ENCODE data around the gene STK11. TPM values are rescaled to one million over a fixed set of nuclear protein-coding genes. Genes with fewer than 3 reads are reported as not detected.
A peak's percentile ranks its signal among the peaks of the same experiment; 100 is the strongest.

The STK11 gene
- polyA plus RNA-seq, 2 of the 4 experiments (the other 2 are of a cell fraction): 16.2 to 33.6 TPM

DNA sequence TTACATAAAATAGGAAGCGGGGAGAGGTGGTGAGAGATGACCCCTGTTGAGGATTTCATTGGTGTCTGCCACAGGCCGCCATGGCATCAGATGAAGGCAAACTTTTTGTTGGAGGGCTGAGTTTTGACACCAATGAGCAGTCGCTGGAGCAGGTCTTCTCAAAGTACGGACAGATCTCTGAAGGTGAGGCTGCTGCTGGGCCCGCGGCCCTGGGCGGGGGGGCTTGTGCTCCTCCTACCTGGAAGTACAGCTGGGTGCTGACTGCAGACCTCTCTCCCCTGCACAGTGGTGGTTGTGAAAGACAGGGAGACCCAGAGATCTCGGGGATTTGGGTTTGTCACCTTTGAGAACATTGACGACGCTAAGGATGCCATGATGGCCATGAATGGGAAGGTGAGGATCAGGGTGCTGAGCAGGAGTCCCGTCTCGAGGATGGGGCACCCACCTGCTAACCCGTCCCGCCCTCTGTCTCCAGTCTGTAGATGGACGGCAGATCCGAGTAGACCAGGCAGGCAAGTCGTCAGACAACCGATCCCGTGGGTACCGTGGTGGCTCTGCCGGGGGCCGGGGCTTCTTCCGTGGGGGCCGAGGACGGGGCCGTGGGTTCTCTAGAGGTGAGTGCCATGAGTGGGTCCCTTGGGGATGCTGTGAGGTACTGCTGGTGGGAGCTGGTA is 65.4 kb downstream of the STK11 start:
- FAIRE-seq (no peak), DNase-seq (ENCODE audit: low read depth in 1 of 2, low spot score in 1 of 2) (no peak), ATAC-seq (no peak)
- ChIA-PET CTCF (interaction anchor here (5.3 kb wide), 1 partner anchor 27 kb away, joined by 39 read pairs; no protein-coding TSS in a partner anchor), POLR2A (no interaction called here)
- peak overlapping the region; percentile 81 for H3K4me3 ChIP-seq
- peak overlapping the region; percentile 99 to 100; a peak in 3 of 6 replicates for H3K27ac ChIP-seq
- H3K4me1 ChIP-seq: peaks cover 55% of the 10 kb centered on the region
- TF ChIP-seq TP53 (CRISPR knock-in tag; IDR thresholded peaks at IDR 0.05) (no peak), FOXS1 (CRISPR knock-in tag; IDR thresholded peaks at IDR 0.05) (no peak), PHF8 (IDR thresholded peaks at IDR 0.05; ENCODE audit: borderline replicate concordance, low read depth) (no peak)
- 98% methylated on average over 17 of the region's 26 CpGs for WGBS (ENCODE audit: missing lambda C conversion rate)
- peak overlapping the region; percentile 97 for H3K4me2 ChIP-seq
- no peaks in the 10 kb centered on the region for H3K9me3 ChIP-seq

- TF ChIP-seq HDAC2 (IDR thresholded peaks at IDR 0.05): no peak
- TF ChIP-seq POLR2A (IDR thresholded peaks at IDR 0.05; ENCODE audit: low read length): no peak
- no peak for TF ChIP-seq PBX3 (IDR thresholded peaks at IDR 0.05)
- no peak for TF ChIP-seq CHD2 (IDR thresholded peaks at IDR 0.05; ENCODE audit: low read length, partially characterized antibody)
- no peak for TF ChIP-seq RFX5 (IDR thresholded peaks at IDR 0.05)
- no peak for TF ChIP-seq KDM1A (IDR thresholded peaks at IDR 0.05; ENCODE audit: low read depth)
- no peak for TF ChIP-seq POLR2AphosphoS2 (conservative IDR thresholded peaks at IDR 0.05; ENCODE audit: low read length)
- no peak for TF ChIP-seq FOXS1 (CRISPR knock-in tag; IDR thresholded peaks at IDR 0.05)
- no peak for TF ChIP-seq JUNB (IDR thresholded peaks at IDR 0.05)
- no peak for TF ChIP-seq FOSL2 (IDR thresholded peaks at IDR 0.05)
- no peak for TF ChIP-seq FOSL2 (CRISPR knock-in tag; IDR thresholded peaks at IDR 0.05)
- H3K27ac ChIP-seq: peak overlapping the region in 1 of 2 experiments; percentile 99; a peak in 2 of 6 replicates
- no peak for ATAC-seq
Observed at GRCh38 chr19:1271528-1272422, 66.2 kb downstream of the STK11 start.

GRCh38 chr19:1272423-1273262 is 67.1 kb downstream of the STK11 start:
- ChIA-PET CTCF (interaction anchor here (0.7 to 5.3 kb wide), 2 partner anchors 20 to 28 kb away, joined by 3 to 39 read pairs; no protein-coding TSS in a partner anchor), POLR2A (interaction anchor here (0.6 to 0.8 kb wide), 2 partner anchors 20 to 172 kb away, joined by 4 to 6 read pairs; no protein-coding TSS in a partner anchor)
- peaks cover 55% of the 10 kb centered on the region for H3K4me1 ChIP-seq
- FAIRE-seq (no peak), ATAC-seq (no peak), DNase-seq (ENCODE audit: low read depth in 1 of 2, low spot score in 1 of 2) (no peak)
- H3K4me2 ChIP-seq: no peak overlapping the region
- H3K9me3 ChIP-seq: no peaks in the 10 kb centered on the region
- WGBS (ENCODE audit: missing lambda C conversion rate): 93% methylated on average over 33 of the region's 33 CpGs
- TF ChIP-seq TP53 (CRISPR knock-in tag; IDR thresholded peaks at IDR 0.05): no peak
- no peak for TF ChIP-seq HMGXB4 (CRISPR knock-in tag; IDR thresholded peaks at IDR 0.05; ENCODE audit: borderline replicate concordance)
- no peak for TF ChIP-seq CEBPB (IDR thresholded peaks at IDR 0.05)
- no peak for TF ChIP-seq HES2 (IDR thresholded peaks at IDR 0.05)
- 0 out of 5 replicates have a peak, but pooled peaks of 1 of the 2 experiments have one; percentile 17 for TF ChIP-seq JUN (IDR thresholded peaks at IDR 0.05)
- TF ChIP-seq JUNB (IDR thresholded peaks at IDR 0.05): no peak
- no peak overlapping the region for H3K27ac ChIP-seq
- H3K4me3 ChIP-seq: no peak overlapping the region

More at GRCh38 chr19:1271528-1272422, 66.2 kb downstream of the STK11 start:
- Histone ChIP-seq H3K9me3 (no peaks in the 10 kb centered on the region), H3K4me2 (peak overlapping the region; percentile 97), H3K4me3 (no peak overlapping the region), H3K4me1 (peaks cover 59% of the 10 kb centered on the region)
- ChIA-PET POLR2A (no interaction called here), CTCF (interaction anchor here (0.7 to 5.3 kb wide), 2 partner anchors 19 to 27 kb away, joined by 3 to 39 read pairs; no protein-coding TSS in a partner anchor)
- 97% methylated on average over 22 of the region's 37 CpGs for WGBS (ENCODE audit: missing lambda C conversion rate)
- DNase-seq (ENCODE audit: low read depth in 1 of 2, low spot score in 1 of 2) (no peak), FAIRE-seq (no peak)
